Left lobe of liver (tissue), 2 donors: Measurements from ENCODE around the gene LUZP1. TPM values are rescaled to one million over a fixed set of nuclear protein-coding genes. Genes with fewer than 3 reads are reported as not detected.
"Not testable (repeated sequence)": the region's sequence is repeated elsewhere in the genome, so short reads cannot be mapped to it uniquely, and the experiment has no call there.

Source experiments
- ATAC-seq: fragments of 200-7000 bp; cut with Tn5 transposase; one replicate; pipeline ENCODE4 v1.9.1; 2020; ENCODE audit warnings: mild to moderate bottlenecking, moderate library complexity
- DNase-seq: peaks from one replicate; pipeline ENCODE4 v3.0.0-alpha.2; 2020; ENCODE audit warnings: low spot score
- total RNA-seq: library from RNA; stranded (reverse); gene quantifications from one replicate; pipeline ENCODE4 v1.2.1, GENCODE V29; 2021
- donor health status: DM: no; HTN: no; CAD: no; lungs with moderate emphysema.
- donor health status: DM: no; HTN: yes; CAD: no.

Gene LUZP1
- total RNA-seq, 1 donor from 2014 or later = 5.6 TPM

- not testable (repeated sequence) for ATAC-seq, DNase-seq
Measured at GRCh38 chr1:23188936-23189452, 20.3 kb upstream of the LUZP1 start.

- no peak for DNase-seq
Measured at GRCh38 chr1:23188434-23188884, 19.8 kb upstream of the LUZP1 start.

GRCh38 chr1:23187637-23188036 lies 19.0 kb upstream of the LUZP1 start:
- peak; percentile 76 for DNase-seq

More at GRCh38 chr1:23188434-23188884, 19.8 kb upstream of the LUZP1 start:
- ATAC-seq = no peak

GRCh38 chr1:23185381-23185780 lies 16.7 kb upstream of the LUZP1 start:
- DNase-seq = no peak
- no peak for ATAC-seq

More at GRCh38 chr1:23187637-23188036, 19.0 kb upstream of the LUZP1 start:
- ATAC-seq = peak; percentile 91

- DNase-seq = no peak
- peak; percentile 46 for ATAC-seq
Measured at GRCh38 chr1:23184212-23184934, 15.7 kb upstream of the LUZP1 start.

- ATAC-seq (no peak), DNase-seq (no peak)
Measured at GRCh38 chr1:23179862-23180261, 11.2 kb upstream of the LUZP1 start.

- ATAC-seq (no peak), DNase-seq (no peak)
Measured at GRCh38 chr1:23178950-23179349, 10.3 kb upstream of the LUZP1 start.

- no peak for ATAC-seq
- DNase-seq = no peak
Measured at GRCh38 chr1:23178414-23178813, 9.8 kb upstream of the LUZP1 start.

- ATAC-seq (peak; percentile 92), DNase-seq (peak; percentile 70)
Measured at GRCh38 chr1:23177438-23178380, 9.1 kb upstream of the LUZP1 start.

GRCh38 chr1:23177031-23177430 lies 8.4 kb upstream of the LUZP1 start:
- no peak for DNase-seq
- ATAC-seq = no peak

- no peak for DNase-seq
- no peak for ATAC-seq
Measured at GRCh38 chr1:23174426-23175110, 5.9 kb upstream of the LUZP1 start.

- DNase-seq (no peak), ATAC-seq (no peak)
Measured at GRCh38 chr1:23171181-23171755, 2.6 kb upstream of the LUZP1 start.

GRCh38 chr1:23169727-23170335 lies 1.2 kb upstream of the LUZP1 start:
- ATAC-seq (no peak), DNase-seq (no peak)

GRCh38 chr1:23169195-23169575 lies 529 bp upstream of the LUZP1 start:
- ATAC-seq (no peak), DNase-seq (no peak)

- ATAC-seq = peak; percentile 63
- DNase-seq = peak; percentile 54
Measured at GRCh38 chr1:23168079-23168444, 594 bp downstream of the LUZP1 start.

- DNase-seq = peak; percentile 63
- peak; percentile 70 for ATAC-seq
Measured at GRCh38 chr1:23167353-23168078, 1.1 kb downstream of the LUZP1 start.

- ATAC-seq (no peak), DNase-seq (no peak)
Measured at GRCh38 chr1:23166854-23167253, 1.8 kb downstream of the LUZP1 start.

- DNase-seq (no peak), ATAC-seq (no peak)
Measured at GRCh38 chr1:23163395-23163794, 5.3 kb downstream of the LUZP1 start.
